ENCODE data around the gene GNPTG.

GNPTG gene

GRCh38 chr16:1375741-1376410, 24.1 kb downstream of the GNPTG start:
- no peak for DNase-seq

DNA sequence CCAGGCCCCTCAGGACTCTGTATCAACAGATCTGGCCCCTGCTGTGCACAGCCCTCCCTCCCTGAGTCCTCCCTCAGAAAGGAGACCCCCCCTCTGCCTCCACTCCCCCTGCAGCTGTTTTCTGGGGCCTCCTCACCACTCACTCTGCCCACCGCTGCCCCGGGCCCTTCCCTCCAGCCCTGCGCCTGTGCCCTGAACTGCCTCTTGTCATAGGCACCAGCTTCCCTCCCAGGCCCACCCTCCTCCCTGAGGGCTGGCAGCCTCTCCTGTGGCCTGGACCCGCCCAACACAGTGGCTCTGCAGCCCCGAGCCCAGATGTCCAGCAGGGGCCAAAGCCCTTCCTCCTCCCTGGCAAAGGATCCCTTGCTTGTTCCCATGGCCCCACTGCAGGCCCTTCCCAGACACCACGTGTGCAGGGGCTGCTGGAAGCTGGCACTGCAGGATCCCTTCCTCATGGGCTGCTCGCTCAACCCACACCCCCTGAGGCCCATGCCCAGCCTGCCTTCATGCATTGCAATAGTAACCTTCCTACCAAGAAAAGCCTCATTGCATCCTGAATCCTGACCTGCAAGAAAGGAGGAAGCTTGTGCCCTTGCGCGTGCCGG, 25.8 kb downstream of the GNPTG start:
- no peak for DNase-seq

- DNase-seq = no peak
Measured at GRCh38 chr16:1378087-1378803, 26.5 kb downstream of the GNPTG start.

DNA sequence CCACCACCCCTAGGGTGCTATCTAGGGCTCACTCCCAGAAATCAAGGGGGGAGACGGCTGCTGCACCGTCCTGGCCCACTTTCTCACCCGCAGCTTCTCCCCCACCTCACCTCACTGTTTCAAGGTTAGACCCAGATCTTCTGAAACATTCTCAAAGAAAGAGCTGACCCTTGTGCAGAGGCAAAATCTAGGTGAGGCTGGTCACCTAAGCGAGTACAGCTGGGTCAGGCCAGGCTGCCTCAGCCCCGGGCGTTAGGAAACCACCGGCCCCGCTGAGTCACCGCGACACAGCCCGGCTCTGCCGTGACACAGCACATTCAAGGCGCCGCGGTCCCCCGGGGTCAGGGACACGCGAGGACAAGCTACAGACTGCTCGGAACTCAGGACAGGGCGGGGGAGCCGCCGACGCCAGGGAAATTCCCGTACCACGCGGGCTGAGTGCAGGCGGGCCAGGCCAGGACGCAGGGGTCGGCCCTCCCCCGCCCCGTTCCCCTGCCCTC, 27.1 kb downstream of the GNPTG start:
- no peak for DNase-seq

DNA sequence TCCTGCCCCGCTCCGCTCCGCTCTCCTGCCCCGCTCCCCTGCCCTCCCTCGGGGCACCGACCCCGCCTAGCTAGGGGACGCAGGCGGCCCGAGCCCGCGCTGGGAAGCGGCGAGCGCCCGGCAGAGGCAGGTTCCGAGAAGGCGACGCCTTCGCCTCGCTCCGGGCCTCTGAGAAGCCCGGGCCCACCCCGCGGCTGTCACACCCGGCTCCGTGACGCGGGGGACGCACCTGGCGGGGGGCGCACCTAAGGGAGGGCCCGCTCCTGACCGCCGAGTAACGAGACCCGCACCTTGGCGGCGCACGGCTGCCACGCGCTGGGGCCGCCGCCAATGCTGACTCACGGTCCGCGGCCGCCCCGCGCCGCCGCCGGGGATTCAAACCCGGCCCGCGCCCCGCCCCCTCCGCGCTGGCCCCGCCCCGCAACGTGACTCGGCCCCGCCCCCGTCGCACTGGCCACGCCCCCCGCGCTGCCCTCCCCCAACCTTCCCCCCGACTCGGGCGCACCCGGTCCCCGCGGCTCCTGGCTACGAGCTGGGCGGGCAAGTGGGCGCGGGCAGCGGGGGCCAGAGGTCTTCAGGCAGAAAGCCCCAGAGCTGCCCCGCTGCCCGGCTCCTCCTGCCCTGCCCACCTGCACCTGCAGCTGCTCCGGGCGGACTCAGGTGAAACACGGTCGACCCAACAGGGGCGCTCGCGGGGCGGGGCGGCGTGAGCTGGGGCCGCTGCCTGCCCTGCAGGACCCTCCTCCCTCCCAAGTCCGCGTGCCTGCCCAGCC, 27.8 kb downstream of the GNPTG start:
- DNase-seq = peak; percentile 62

- DNase-seq = no peak
Measured at GRCh38 chr16:1380195-1380594, 28.5 kb downstream of the GNPTG start.

DNA sequence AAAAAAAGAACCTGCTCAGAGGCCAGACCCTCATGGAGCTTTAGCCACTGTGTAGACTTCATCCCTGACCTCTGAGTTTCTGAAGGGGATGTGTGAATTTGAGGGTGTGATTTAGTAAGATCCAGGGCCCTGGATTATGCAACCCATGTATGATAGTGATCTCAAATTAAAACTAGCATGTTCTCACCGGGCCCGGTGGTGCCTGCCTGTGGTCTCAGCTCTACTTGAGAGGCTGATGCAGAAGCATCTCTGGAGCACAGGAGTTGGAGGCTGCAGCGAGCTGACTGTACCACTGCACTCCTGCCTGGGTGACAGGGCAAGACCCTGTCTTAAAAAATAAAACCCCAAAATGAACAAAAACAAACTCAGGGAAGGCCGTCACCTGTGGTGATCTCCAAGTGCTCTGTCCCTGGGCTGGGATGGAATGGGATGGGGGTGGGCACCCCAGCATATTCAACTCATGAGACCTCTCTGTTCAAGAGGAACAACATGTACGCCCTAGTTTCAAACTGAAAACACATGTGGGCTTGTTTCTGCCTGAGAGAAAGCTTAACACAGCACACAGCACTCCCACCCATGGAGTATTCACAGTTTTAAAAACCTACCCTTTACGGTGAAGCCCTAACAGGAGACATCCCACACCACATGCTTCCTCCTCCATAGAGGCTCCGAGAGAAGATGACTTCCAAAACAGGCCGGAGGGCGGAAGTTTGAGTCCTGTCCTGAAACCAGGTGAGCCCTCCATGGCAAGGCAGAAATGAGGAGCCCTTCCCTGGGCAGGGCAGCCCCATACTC, 30.1 kb downstream of the GNPTG start:
- no peak for DNase-seq

- DNase-seq = no peak
Measured at GRCh38 chr16:1383556-1383955, 31.8 kb downstream of the GNPTG start.

DNA sequence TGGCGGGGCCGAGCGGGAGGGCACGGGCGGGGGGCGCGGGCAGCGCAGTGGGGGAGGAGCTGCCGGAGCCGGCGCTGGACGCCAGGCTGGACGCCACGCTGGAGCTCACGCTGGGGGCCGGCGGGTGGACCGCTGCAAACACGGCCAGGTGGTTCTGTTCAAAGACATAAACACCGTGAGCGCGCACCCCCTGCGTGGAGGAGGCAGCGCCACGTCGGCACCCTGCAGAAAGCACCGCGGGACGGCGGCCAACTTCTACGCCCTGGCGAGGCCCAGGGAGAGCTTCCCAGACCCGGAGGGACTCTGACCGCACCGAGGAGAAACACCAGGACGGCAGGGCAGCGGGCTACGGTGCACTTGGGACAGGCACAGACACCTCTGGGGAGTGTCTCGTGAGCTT, 33.5 kb downstream of the GNPTG start:
- no peak for DNase-seq

- no peak for DNase-seq
Measured at GRCh38 chr16:1387331-1387730, 35.6 kb downstream of the GNPTG start.

DNA sequence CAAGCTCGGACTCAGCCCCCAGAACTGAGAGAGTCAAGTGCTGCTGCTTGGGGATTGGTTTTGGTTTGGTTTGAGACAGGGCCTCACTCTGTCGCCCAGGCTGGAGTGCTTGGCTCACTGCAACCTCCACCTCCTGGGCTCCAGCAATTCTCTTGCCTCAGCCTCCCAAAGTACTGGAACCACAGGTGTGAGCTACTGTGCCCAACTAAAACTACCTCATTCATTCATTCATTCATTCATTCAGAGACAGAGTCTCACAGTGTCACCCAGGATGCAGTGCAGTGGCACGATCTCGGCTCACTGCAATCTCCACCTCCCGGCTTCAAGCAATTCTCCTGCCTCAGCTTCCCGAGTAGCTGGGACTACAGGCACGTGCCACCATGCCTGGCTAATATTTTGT, 38.0 kb downstream of the GNPTG start:
- no peak for DNase-seq

DNA sequence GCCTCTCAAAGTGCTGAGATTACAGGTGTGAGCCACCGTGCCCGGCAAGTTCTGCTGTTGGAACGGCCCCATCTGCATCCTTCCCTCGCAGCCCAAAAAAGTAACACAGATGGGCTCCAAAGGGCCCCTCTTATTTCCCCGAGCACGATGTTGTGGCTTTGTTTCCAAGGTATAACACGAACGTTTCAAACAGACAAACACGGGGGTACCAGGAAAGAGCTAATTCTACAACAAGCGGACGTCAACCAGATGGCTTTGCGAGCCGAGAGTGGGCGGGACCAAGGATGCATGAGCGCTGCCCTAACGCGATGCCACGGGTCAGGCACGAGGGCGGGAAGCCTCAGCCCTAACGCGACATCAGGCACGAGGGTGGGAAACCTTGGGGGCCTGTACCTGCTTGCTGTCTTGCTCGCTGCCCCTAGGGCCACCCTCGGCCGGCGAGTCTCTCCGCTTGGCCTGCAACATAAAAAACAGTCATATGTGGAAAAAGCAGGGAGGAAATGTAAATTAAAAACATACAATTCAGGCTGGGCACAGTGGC, 38.6 kb downstream of the GNPTG start:
- no peak for DNase-seq

GRCh38 chr16:1392826-1393225, 41.1 kb downstream of the GNPTG start:
- no peak for DNase-seq

DNA sequence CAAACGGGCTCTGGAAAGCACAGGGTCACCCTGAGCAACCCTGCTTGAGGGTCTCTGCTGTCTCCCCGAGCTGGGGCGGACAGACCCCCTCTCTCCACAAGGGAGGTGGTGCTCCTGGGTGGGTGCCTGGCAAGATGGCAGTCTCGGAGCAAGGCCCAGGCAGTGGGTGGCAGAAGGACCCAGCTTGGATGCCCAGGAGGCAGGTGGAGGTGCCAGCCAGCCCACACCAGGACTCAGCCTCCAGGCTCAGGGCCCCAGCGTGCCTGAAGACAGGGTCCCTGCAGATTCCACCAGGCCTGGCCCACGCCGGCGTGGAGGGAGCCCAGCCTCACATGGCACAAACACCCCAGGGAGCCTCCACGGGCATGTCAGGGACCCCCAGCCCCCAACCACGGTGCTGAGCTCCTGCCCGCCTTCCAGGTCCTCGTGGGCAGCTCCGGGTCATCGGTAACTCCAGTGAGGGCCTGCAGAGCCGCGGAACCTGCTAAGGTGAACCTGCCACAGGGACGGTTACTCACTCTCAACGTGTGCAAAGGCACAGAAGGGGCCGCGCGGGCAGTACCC, 42.0 kb downstream of the GNPTG start:
- DNase-seq = no peak

GRCh38 chr16:1394367-1394951, 42.7 kb downstream of the GNPTG start:
- DNase-seq = no peak

GRCh38 chr16:1395444-1396031, 43.8 kb downstream of the GNPTG start:
- DNase-seq = no peak

DNA sequence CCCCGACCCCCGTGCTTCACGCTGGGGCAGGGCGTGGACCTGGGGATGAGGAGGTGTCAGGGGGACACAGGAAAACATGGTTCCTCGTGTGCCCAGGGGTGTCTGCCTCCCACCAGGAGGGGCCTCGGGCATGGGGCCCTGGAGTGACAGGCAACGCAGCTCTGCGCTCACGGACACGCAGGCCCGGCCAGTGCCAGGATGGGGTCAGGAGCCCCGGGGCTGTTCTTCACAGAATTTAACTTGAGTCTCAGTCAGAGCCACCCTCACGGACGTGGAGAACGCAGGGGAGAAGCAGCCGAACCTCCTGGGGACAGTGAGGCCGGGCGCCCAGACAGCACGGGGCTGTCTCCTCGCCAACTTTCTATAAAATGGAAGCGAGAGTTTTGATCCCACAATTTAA, 46.0 kb downstream of the GNPTG start:
- no peak for DNase-seq

DNA sequence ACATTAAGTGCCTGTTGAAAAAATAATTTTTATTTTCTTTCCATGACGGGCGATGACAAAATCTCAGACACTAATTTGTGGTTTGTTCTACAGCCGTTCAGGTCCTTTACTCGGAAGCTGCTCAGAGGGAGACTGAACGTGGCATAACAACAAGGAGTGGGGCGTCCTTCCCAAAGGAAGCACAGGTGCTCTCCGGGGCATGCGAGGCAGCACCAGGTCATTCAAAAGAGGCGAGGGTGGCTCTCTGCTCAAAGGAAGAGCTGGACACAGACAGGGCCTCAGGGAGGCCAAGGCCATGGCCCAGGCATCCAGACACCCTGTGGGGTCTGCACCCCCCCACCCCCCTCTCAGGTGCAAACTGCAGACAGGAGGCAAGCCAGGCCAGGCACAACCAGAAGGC, 46.6 kb downstream of the GNPTG start:
- DNase-seq = no peak

- no peak for DNase-seq
Measured at GRCh38 chr16:1398826-1399581, 47.3 kb downstream of the GNPTG start.

- no peak for DNase-seq
Measured at GRCh38 chr16:1401061-1401757, 49.5 kb downstream of the GNPTG start.
